ENCODE measurements around the gene LRWD1. TPM values are rescaled to one million over a fixed set of nuclear protein-coding genes. Genes with fewer than 3 reads are reported as not detected.
A peak's percentile ranks its signal among the peaks of the same experiment; 100 is the strongest.

Gene LRWD1
- total RNA-seq, 1 donor from 2014 or later = 16.1 TPM

- Mint-ChIP-seq H3K27me3 (ENCODE audit: low read depth) (no peaks in the 10 kb centered on the region), H3K9me3 (ENCODE audit: low read depth) (no peaks in the 10 kb centered on the region)
- TF ChIP-seq CTCF (IDR thresholded peaks at IDR 0.05) = no peak
These were observed 37.8 kb upstream of the LRWD1 start for GRCh38 chr7:102427019-102427405.

GRCh38 chr7:102429141-102429899 is 35.5 kb upstream of the LRWD1 start:
- peaks cover 25% of the 10 kb centered on the region for H3K4me1 Mint-ChIP-seq (ENCODE audit: low read depth)

More at GRCh38 chr7:102427019-102427405, 37.8 kb upstream of the LRWD1 start:
- H3K4me1 Mint-ChIP-seq (ENCODE audit: low read depth) = peaks cover 14% of the 10 kb centered on the region
- H3K27ac Mint-ChIP-seq (ENCODE audit: unreplicated experiment) = no peak overlapping the region
- peaks cover 19% of the 10 kb centered on the region for H3K36me3 Mint-ChIP-seq (ENCODE audit: low read depth)
- no peak overlapping the region for H3K4me3 Mint-ChIP-seq (ENCODE audit: unreplicated experiment)
- no peak for DNase-seq (ENCODE audit: low spot score)

GRCh38 chr7:102431617-102432298 is 33.0 kb upstream of the LRWD1 start:
- Mint-ChIP-seq H3K27ac (ENCODE audit: unreplicated experiment) (peak overlapping the region; percentile 81), H3K4me3 (ENCODE audit: unreplicated experiment) (peak overlapping the region; percentile 70), H3K9me3 (ENCODE audit: low read depth) (no peaks in the 10 kb centered on the region), H3K36me3 (ENCODE audit: low read depth) (peaks cover 6% of the 10 kb centered on the region), H3K27me3 (ENCODE audit: low read depth) (no peaks in the 10 kb centered on the region), H3K4me1 (ENCODE audit: low read depth) (peaks cover 31% of the 10 kb centered on the region)
- no peak for DNase-seq (ENCODE audit: low spot score)
- TF ChIP-seq CTCF (IDR thresholded peaks at IDR 0.05) = no peak

More at GRCh38 chr7:102429141-102429899, 35.5 kb upstream of the LRWD1 start:
- no peak for DNase-seq (ENCODE audit: low spot score)
- no peak for TF ChIP-seq CTCF (IDR thresholded peaks at IDR 0.05)
- Mint-ChIP-seq H3K36me3 (ENCODE audit: low read depth) (peaks cover 18% of the 10 kb centered on the region), H3K4me3 (ENCODE audit: unreplicated experiment) (no peak overlapping the region), H3K9me3 (ENCODE audit: low read depth) (no peaks in the 10 kb centered on the region), H3K27ac (ENCODE audit: unreplicated experiment) (peak overlapping the region; percentile 77), H3K27me3 (ENCODE audit: low read depth) (no peaks in the 10 kb centered on the region)

GRCh38 chr7:102432442-102433218 is 32.2 kb upstream of the LRWD1 start:
- Mint-ChIP-seq H3K9me3 (ENCODE audit: low read depth) (no peaks in the 10 kb centered on the region), H3K27me3 (ENCODE audit: low read depth) (no peaks in the 10 kb centered on the region), H3K27ac (ENCODE audit: unreplicated experiment) (peak overlapping the region; percentile 81), H3K4me1 (ENCODE audit: low read depth) (peaks cover 31% of the 10 kb centered on the region), H3K36me3 (ENCODE audit: low read depth) (peaks cover 5% of the 10 kb centered on the region), H3K4me3 (ENCODE audit: unreplicated experiment) (peak overlapping the region; percentile 70)
- no peak for TF ChIP-seq CTCF (IDR thresholded peaks at IDR 0.05)
- DNase-seq (ENCODE audit: low spot score) = no peak

Data from chondrocyte (in vitro differentiated cells).